ENCODE data around the gene UGT1A10. TPM values are rescaled to one million over a fixed set of nuclear protein-coding genes. Genes with fewer than 3 reads are reported as not detected.

UGT1A10 gene
- total and polyA plus RNA-seq, 2 of the 13 experiments (the other 11 are each of a cell fraction or from before 2014, with no cell fraction given) = not detected

DNA sequence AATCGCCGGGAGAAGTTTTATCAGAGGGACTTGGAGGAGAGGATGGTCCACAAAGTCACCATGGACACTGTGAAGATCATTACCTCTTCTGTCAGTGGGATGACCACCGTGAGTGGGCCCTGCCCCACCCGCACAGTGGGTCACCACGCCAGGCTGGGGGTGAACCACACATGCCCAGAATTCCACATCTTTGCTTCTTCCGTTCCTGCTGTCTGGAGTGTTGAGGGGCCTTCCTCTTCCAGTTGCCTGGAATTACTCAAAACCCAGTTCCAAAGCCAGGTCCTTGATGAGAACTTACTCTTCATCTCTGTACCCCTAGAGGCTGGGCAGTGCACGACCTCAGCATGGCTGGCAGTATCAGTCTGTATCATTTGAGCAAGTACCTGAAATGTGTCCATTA, 164.0 kb downstream of the UGT1A10 start (continued):
- TF ChIP-seq, protein P1, sequence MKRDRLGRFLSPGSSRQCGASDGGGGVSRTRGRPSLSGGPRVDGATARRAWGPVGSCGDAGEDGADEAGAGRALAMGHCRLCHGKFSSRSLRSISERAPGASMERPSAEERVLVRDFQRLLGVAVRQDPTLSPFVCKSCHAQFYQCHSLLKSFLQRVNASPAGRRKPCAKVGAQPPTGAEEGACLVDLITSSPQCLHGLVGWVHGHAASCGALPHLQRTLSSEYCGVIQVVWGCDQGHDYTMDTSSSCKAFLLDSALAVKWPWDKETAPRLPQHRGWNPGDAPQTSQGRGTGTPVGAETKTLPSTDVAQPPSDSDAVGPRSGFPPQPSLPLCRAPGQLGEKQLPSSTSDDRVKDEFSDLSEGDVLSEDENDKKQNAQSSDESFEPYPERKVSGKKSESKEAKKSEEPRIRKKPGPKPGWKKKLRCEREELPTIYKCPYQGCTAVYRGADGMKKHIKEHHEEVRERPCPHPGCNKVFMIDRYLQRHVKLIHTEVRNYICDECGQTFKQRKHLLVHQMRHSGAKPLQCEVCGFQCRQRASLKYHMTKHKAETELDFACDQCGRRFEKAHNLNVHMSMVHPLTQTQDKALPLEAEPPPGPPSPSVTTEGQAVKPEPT (CRISPR knock-in tag; IDR thresholded peaks at IDR 0.05; ENCODE audit: low read depth) = no peak
- no peak for TF ChIP-seq HOXA9 (CRISPR knock-in tag; IDR thresholded peaks at IDR 0.05; ENCODE audit: borderline replicate concordance)

DNA sequence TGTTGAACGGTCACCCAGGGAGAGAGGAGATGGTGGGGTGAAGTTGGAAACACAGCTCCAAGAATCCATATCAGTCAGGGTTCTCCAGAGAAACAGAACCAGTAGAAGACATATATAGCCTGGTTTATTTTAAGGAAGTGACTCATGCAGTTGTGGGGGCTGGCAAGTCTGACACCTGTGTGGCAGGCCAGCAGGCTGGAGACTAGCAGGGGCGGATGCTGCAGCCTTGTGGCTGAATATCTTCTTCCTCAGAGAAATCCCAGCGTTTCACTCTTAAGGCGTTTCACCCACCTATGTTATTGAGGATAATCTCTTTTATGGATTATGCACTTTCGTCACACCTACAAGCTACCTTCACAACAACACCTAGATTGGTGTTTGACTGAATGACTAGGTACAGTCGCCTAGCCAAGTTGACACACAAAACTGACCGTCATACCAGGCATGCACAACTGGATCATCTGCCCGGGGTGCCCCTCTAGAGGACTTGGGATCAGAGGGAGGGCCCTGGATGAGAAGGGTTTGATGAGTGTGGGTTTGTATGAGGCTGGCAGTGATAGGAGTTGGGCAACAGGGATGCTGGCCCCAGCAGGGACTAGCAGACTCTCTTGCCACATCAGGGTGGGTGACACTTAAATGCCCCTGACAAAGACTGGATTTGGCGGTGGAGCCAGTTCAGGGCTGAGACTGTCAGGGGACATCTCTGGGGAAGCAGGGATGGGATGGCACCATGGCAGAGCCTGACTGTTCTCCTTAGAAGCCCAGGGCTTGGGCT, 165.3 kb downstream of the UGT1A10 start:
- Histone ChIP-seq H3K36me3 (replicated peaks in 1 of 2; ENCODE audit: control insufficient read depth in 1 of 2, insufficient read depth in 2 of 2, low read length in 2 of 2) (no peaks in the 10 kb centered on the region), H3K27ac (ENCODE audit: extremely low read length, insufficient read depth, low read length) (no peak overlapping the region), H4K20me1 (ENCODE audit: insufficient read depth, low read length) (no peaks in the 10 kb centered on the region), H3K79me2 (ENCODE audit: insufficient read depth, low read length) (no peaks in the 10 kb centered on the region), H3K9ac (ENCODE audit: insufficient read depth, low read depth, low read length) (no peak overlapping the region), H3K4me1 (ENCODE audit: insufficient read depth, low read length) (no peaks in the 10 kb centered on the region), H3K4me2 (ENCODE audit: low read depth, low read length) (no peak overlapping the region), H3K27me3 (ENCODE audit: control insufficient read depth in 1 of 2, insufficient read depth in 2 of 2, low read length in 2 of 2) (peaks cover 0 to 48% of the 10 kb centered on the region in 2 experiments; a peak in 3 of 5 replicates), H2AFZ (ENCODE audit: low read length) (no peak overlapping the region), H3K4me3 (replicated peaks in 1 of 3; ENCODE audit: insufficient read depth in 1 of 3, low read depth in 2 of 3, low read length in 3 of 3) (no peak overlapping the region), H3K9me3 (ENCODE audit: low read length) (no peaks in the 10 kb centered on the region)
- ChIA-PET CTCF (ENCODE audit: low intra/inter-chr PET ratio, low total read pairs) (no interaction called here), POLR2A (no interaction called here)
- intact Hi-C loops (cut with micrococcal nuclease; ENCODE audit: unreplicated experiment) = no loop called here
- no peak for DNase-seq (ENCODE audit: low spot score)
- ATAC-seq = no peak
- WGBS (ENCODE audit: low lambda C conversion rate) = 39% methylated on average over 9 of the region's 9 CpGs
- BruUV-seq (replicated peaks) = no TSS peak
- no peak for FAIRE-seq
- in situ Hi-C loops (cut with HindIII; ENCODE audit: extremely low pct_ligation_motif_present, low pct_unique_long_range_greater_than_20kb) = no loop called here
- TF ChIP-seq NKX3-1 (CRISPR knock-in tag; IDR thresholded peaks at IDR 0.05) = no peak
- TF ChIP-seq, protein P2, sequence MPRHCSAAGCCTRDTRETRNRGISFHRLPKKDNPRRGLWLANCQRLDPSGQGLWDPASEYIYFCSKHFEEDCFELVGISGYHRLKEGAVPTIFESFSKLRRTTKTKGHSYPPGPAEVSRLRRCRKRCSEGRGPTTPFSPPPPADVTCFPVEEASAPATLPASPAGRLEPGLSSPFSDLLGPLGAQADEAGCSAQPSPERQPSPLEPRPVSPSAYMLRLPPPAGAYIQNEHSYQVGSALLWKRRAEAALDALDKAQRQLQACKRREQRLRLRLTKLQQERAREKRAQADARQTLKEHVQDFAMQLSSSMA (CRISPR knock-in tag; IDR thresholded peaks at IDR 0.05) = no peak
- TF ChIP-seq SPEN (CRISPR knock-in tag; IDR thresholded peaks at IDR 0.05; ENCODE audit: low read depth) = no peak
- TF ChIP-seq ZMYM3 (CRISPR knock-in tag; IDR thresholded peaks at IDR 0.05) = no peak
- TF ChIP-seq, protein P3, sequence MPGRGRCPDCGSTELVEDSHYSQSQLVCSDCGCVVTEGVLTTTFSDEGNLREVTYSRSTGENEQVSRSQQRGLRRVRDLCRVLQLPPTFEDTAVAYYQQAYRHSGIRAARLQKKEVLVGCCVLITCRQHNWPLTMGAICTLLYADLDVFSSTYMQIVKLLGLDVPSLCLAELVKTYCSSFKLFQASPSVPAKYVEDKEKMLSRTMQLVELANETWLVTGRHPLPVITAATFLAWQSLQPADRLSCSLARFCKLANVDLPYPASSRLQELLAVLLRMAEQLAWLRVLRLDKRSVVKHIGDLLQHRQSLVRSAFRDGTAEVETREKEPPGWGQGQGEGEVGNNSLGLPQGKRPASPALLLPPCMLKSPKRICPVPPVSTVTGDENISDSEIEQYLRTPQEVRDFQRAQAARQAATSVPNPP (CRISPR knock-in tag; IDR thresholded peaks at IDR 0.05) = no peak
- no peak for TF ChIP-seq CBX2 (IDR thresholded peaks at IDR 0.05; ENCODE audit: low read depth, low read length)
- TF ChIP-seq CBX2 (CRISPR knock-in tag; IDR thresholded peaks at IDR 0.05; ENCODE audit: low read depth) = no peak
- TF ChIP-seq RBAK (CRISPR knock-in tag; IDR thresholded peaks at IDR 0.05) = no peak
- TF ChIP-seq ZNF614 (CRISPR knock-in tag; IDR thresholded peaks at IDR 0.05; ENCODE audit: borderline replicate concordance) = no peak
- TF ChIP-seq KMT2A (CRISPR knock-in tag; IDR thresholded peaks at IDR 0.05) = no peak
- TF ChIP-seq, protein P4, sequence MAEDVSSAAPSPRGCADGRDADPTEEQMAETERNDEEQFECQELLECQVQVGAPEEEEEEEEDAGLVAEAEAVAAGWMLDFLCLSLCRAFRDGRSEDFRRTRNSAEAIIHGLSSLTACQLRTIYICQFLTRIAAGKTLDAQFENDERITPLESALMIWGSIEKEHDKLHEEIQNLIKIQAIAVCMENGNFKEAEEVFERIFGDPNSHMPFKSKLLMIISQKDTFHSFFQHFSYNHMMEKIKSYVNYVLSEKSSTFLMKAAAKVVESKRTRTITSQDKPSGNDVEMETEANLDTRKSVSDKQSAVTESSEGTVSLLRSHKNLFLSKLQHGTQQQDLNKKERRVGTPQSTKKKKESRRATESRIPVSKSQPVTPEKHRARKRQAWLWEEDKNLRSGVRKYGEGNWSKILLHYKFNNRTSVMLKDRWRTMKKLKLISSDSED (CRISPR knock-in tag; IDR thresholded peaks at IDR 0.05) = no peak
- TF ChIP-seq CHD2 (IDR thresholded peaks at IDR 0.05; ENCODE audit: low read depth, low read length) = no peak
